Stimulated activated CD4-positive, alpha-beta T cell treated with anti-CD3 and anti-CD28 coated beads, Interleukin-15, amount 100 ng/mL, for 1 hour (primary cell): ENCODE data around the gene ADAP1.

Experiments
- DNase-seq, 2 donors: peaks; one replicate each; pipeline ENCODE4 v3.0.0-alpha.2; 2020; ENCODE audit warnings: low read depth in 1 of 2, low spot score in 1 of 2

Gene ADAP1

DNA sequence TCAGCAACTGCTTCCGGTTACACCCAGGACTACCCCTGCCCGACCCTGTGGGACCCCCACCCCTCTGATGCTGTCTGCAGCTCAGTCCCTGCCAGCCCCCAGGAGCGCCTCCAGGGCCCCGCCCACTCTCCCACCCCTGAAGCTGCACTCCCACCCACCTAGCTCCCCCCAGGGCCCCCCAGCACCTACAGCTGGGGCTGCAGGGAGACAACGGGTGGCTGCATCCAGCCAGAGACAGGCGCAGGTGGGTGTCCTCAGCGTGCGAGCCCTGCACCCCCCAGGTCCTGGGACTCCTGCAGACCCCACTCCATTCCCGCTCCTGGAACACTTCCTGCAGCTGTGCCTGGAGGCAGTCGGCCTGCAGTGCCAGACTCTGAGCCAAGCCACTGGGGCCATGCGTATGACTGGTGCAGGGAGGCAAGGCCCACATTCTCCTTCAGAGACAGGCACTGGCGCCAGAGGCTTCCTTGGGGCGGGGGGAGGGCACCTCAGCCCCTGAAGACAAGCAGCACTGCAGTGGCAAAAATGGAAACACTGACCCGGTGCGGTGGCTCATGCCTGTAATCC is 34.6 kb upstream of the ADAP1 start:
- DNase-seq, result no peak

DNA sequence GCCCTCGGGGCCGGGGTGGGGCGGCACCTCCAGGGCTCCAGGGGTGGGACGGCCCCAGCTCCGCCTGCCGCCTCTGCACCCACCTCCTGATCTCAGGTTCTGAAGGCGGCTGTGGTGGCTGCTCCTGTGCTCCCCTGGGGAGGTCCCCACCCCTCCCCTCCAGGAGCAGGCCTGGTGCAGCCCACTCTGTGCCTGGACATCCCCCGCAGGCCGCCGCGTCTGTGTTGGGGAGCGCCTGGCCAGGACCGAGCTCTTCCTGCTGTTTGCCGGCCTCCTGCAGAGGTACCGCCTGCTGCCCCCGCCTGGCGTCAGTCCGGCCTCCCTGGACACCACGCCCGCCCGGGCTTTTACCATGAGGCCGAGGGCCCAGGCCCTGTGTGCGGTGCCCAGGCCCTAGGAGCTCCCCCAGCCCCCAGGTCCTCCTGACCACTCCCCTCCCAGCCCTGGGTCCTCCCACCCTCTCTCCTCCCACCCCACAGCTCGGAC is 34.0 kb upstream of the ADAP1 start:
- no peak for DNase-seq

DNA sequence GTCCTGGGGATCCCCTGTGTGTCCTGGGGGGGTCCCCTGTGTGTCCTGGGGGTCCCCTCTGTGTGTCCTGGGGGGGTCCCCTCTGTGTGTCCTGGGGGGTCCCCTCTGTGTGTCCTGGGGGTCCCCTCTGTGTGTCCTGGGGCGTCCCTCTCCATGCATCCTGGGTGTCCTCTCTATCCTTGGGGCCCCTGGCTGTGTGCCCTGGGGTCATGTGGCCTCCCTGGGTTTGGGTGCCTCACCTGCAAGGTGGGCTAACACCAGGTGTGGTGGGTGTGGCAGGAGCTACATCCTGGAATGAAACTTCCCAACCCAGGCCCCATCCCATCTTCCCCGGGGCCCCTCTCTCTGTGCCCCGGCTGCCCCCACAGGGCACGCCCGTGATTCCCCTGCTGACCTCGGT is 33.4 kb upstream of the ADAP1 start:
- DNase-seq, result no peak

DNA sequence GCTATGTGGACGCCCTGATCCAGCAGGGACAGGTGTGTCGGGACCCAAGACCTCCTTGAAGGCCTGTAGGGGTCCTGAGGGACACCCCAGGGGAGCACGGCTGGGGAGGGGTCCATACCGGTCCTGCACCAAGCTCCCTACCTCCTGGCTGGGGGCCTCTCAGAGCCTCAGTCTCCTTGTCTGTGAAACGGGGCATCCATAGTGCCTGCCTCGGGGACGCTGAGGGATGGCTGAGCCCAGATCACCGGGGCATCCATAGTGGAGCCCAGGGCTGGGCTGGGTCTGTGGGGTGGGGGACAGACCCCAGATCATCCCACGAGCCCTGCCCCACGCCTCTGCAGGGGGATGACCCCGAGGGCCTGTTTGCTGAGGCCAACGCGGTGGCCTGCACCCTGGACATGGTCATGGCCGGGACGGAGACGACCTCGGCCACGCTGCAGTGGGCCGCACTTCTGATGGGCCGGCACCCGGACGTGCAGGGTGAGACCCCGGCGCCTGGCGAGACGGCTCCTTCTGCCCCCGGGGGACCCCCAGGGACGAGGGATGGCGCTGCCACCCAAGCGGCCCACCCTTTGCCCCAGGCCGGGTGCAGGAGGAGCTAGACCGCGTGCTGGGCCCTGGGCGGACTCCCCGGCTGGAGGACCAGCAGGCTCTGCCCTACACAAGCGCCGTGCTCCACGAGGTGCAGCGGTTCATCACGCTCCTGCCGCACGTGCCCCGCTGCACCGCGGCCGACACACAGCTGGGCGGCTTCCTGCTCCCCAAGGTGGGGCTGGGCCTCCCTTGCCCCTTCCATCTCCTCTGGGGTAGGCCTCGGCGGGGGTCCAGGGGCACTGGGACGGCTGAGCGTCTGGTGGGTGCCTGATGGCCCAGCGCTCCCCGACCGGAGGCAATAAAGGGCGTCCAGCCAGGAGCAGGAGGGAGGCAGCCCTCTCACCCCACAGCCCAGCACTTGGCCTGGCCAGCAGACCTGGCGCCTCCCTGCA is 32.6 kb upstream of the ADAP1 start:
- no peak for DNase-seq

DNA sequence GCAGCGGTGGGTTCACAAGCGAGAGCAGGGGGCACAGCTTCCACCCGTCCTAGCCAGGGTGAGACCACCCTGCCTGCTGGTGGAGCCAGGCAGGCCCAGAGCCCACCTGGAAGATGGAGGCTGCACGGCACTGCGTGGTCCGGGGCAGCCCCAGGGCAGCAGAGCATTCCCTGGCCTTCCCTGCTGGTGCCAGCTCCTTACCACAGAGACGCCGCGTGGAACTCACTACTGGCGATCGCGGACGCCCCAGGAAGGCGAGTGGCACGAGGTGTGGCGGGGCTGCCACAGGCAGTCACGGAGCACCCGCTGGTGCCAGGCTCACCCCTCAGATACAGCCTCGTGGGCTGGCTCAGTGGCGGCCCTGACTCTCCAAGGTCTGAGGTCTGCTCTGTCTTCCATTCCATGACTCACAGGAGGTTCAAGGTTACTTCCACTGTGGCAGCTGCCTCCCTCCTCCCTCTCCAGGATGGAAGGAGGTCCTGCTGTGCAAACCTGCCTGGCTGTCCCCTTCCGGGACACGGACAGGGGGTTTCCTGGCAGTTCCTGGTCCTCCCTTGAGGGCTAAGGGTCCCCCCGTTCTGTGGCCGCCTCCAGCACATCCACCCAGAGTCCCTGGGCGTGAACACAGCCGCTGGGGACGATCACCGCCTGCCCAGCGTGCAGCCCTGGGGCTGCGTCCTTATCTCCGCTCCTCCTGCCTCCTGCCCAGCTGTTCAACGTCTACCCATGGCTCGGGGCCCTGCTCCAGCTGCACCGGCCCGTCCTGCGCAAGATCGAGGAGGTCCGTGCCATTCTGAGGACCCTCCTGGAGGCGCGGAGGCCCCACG is 31.6 kb upstream of the ADAP1 start:
- DNase-seq, result no peak

DNA sequence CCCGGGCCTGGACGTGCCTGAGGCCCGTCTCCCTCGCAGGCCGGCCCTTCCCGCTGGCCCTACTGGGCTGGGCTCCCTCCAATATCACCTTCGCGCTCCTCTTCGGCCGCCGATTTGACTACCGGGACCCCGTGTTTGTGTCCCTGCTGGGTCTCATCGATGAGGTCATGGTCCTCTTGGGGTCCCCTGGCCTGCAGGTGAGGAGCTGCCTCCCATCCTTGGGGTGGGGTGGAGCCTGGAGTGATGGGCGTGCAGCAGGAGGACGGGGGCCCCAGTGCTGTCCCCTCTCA is 30.6 kb upstream of the ADAP1 start:
- DNase-seq, result no peak

DNA sequence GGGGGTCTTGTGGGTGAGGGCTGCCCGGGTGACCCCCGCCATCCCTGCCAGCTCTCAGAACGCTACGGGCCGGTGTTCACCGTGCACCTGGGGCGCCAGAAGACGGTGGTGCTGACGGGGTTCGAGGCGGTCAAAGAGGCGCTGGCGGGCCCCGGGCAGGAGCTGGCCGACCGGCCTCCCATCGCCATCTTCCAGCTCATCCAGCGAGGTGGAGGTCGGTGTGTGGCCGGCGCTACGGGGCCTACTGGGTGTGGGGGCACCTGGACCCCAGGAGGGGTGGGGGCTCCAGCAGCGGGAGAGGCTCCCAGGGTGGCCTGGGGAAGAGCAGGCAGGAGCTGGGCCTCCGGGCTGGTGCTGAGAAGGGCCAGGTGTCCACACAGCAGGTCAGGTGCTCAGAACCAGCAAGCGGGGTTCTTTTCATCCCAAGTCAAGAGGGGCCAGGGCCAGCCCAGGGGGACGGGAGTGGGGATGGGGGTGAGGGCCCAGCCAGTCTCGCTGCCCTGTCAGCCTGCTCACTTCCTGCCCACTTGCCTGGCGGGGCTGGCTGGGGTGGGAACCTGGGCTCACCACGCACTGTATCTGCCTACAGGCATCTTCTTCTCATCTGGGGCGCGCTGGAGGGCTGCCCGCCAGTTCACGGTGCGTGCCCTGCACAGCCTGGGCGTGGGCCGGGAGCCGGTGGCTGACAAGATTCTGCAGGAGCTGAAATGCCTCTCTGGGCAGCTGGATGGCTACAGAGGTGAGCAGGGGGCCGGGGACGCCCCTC is 30.1 kb upstream of the ADAP1 start:
- no peak for DNase-seq

DNA sequence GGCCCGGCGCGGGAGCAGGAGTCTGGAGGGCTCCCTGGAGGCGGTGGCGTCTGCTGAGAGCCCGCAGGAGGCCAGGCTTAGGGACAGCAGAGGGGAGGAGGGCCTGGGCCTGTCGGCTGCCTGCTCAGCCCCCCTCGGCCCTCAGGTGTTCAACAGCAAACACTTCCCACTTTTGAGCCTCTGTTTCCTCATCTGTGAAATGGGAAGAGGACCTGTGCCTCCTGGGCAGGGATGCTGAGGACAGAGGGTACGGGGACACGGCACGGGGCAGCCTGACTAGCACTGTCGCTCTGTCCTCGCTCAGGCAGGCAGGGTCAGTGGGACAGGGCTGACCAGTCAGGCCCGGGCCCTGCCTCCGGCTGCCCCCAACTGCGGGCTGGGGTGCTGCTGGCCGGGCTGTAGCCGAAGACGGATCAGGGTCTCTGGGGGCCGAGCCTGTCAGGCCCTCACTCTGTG is 29.2 kb upstream of the ADAP1 start:
- no peak for DNase-seq

DNA sequence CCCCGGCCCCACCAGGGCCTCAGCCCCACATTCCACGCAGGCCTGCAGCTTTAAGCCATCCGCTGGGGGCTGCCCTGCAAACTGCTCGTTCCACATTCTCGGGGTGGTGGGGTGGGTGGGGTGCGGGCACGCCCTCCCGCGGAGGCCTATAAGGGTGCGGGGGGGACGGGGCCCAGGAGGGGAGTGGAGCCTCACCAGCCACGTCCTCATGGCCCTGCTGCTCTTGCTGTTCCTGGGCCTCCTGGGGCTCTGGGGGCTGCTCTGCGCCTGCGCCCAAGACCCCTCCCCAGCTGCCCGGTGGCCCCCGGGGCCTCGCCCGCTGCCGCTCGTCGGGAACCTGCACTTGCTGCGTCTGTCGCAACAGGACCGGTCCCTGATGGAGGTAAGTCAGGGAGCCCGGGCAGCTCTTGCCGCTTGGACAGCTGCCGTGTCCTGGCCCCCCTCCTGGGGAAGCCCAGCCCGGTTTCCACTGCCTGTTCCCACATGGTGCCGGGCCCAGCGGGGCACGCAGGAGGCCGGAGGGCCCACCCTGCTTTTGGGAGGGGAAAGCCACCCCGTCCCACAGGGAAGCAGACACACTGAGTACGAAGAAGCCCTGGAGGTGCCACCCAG is 28.6 kb upstream of the ADAP1 start, which contains the start of gene CYP2W1:
TSS of gene CYP2W1 (plus strand) at position 178 of the 612 bp plus-strand sequence. CDS start at position 209, 31 bp downstream.
- no peak for DNase-seq

DNA sequence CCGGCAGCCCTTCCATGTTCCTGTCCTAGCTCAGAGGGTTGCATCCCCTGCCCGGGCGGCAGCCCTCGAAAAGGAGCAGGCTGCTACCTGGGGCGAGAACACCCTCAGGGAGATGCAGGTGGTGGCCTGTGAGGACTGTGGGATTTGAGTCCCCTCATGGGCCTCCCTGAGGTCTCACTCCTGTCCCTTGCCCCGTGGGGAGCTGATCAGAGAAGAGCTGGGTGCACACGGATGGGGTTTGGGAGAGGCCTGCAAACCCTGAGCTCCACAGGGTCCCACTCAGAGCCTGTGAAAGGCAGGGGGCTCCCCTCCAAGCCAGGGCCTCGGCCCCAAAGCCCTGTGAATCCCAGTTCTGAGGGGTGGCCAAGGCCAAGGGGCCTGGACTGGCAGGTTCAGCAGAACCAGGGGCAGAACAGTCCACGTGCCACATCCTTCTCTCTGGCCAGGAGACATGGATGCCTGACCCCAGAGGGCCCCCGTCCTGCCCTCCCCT is 28.1 kb upstream of the ADAP1 start:
- no peak for DNase-seq

DNA sequence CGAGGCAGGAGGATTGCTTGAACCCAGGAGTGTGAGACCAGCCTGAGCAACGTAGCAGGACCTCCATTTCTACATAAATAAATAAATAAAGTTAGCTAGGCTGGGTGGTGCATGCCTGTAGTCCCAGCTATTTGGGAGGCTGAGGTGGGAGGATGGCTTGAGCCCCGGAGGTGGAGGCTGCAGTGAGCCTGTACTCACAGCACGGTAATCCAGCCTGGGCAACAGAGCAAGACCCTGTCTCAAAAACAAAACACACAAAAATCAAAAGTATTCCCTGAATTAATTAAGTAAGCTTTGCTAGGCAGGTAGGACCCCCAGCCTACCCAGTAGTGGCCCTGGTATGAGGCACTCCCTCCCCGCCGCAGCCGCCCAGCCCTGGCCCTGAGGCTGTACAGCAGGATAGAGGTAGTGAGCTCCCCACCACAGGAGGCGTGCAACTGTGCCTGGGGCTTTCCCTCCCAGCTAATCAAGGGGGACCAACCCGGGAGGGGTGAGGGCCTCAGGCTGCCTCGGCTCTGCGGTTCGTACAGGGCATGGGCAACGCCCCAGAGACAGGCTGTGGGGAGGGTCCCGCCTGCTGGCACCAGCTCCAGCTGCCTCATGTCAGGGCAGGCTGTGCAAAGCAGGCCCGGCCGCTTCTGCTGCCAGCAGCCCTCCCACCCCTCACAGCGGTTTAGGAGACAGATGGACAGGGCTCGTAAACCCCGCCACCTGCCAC is 27.5 kb upstream of the ADAP1 start:
- DNase-seq, result no peak

DNA sequence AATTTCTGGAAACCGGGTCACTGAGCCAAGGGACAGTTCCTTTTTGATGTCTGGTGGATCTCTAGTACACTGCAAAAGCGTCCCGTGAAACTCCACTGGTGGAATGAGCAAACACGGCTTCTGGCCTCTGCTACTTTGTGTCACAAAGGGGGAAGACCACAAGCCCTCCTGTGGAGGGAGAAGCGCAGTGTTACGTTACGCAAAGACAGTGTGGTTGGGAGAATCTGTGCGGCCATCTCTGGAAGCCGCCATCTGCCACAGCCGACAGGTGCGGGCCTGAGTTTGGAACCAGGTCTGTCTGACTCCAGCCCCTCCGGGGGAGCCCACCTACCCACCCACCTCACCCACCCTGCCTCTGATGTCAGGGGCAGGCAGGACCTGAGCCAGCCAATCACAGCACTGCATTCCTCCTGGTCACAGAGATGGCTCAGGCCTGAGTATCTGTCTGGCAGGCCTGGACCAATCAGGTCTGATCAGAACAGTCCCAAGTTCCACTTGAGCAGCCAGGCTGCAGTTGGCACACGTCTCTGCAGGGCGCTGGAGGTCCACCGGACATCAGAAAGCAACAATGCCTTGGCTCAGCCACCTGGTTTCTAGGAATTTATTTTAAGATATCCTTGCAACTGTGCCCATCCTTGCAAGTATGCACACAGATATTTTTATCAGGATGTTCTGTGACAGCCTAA is 25.5 kb upstream of the ADAP1 start:
- DNase-seq, result no peak

DNA sequence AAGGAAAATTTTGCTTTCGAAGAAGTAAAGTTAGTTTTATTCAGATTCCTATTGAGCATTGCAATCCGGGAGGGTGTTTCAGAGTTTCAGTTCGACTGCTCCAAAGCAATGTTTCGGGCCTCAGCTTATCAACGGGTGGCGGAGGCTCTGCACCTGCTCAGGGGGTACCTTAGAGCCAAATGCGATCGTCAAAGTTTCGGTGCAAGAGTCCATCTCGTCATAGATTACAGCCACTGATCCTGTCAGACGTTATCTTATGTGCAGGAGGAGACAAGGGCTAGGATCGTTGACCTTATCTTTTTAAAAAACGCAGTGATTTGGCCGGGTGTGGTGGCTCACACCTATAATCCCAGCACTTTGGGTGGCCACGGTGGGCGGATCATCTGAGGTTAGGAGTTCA is 24.7 kb upstream of the ADAP1 start:
- DNase-seq, result no peak

DNA sequence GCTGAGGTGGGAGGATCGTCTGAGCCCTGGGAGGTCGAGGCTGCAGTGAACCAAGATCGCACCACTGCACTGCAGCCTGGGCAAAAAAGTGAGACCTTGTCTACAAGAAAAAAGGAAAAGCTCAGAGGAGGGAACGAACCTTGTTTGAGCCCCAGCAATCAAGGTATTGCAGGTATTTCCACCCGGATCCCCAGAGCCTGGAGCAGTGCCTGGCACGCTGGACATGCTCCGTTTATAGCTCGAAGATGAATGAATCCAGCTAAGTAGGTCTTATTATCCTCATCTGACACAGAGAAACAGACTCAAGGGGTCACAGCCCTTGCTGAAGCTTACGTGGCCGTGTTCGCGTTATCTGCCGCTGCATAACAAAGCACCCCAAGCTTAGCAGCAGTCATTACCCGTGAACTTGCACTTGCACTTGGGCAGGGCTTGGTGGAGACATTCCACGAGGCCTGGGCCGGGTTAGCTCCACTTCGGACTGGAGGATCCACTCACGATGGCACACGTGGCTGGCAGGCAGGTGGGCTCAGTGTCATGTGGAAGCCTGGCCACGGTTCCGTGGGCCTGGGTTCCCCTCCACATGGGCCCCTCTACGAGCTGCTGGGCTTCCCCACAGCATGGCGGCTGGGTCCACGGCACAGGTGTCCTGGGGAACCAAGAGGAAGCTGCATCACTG is 24.1 kb upstream of the ADAP1 start:
- no peak for DNase-seq

DNA sequence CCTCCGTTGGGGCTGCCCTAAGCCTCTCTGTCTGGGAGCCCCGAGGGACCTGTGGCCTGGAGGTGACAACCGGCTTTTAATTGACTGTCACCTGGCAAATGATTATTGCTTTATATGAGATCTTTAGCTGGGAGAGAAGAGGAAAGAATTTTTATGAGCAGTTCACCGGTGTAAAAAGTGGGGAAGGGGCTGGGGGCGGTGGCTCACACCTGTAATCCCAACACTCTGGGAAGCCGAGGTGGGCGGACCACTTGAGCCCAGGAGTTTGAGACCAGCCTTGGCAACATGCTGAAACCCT is 23.5 kb upstream of the ADAP1 start:
- DNase-seq, result no peak

DNA sequence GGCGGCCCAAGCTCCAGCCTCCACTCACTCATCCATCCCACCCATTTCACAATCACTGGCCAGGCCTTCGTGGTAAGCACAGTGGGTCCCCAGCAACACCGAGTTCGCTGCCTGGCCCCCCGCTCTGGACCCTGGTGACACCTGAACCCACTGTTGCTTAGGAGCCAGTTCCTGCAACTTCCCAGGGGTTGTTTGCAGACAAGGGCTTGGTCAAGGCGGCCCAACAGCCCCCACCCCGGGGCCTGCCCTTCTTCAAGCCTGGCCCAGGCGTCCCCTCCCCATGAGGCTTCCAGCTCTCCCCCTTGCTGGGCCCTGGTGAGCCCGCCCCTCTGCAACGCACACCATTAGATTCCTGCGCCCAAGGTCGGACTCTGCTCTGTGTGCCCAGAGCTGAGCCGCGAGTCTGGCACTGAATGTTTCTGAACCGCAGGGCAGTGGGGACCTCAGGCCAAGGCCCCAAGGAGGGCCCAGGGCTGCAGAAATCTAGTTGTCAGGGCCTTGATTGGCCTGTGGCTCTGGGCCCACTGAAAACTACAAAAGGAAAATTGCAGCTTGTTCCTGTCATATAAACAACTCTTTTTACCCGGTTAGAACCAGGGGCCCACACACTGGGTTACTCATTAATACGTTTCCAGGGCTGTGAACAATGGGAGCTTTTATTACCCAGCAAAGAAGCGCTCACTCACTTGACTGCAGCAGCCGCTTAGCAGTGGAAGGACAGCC is 23.0 kb upstream of the ADAP1 start:
- no peak for DNase-seq

DNA sequence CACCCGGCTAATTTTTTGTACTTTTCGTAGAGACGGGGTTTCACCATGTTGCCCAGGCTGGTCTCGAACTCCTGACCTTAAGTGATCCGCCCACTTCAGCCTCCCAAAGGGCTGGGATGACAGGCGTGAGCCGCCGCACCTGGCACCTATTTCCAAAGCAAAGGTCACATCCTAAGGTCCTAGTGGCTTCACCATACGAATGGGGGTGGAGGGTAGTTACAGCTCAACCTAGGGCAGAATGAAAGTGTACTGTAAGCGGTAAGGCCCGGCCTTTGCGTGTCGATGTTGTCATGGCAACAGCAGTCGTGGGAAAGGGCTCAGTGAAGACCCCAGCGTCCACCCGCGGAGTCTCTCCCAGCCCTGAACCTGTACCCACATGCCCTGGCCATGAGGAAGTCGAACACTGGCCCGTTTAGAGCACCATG is 22.4 kb upstream of the ADAP1 start:
- DNase-seq, result no peak
